ENCODE results near the gene ATP10B.

GRCh38 chr5:160792732-160793529, 59.1 kb downstream of the ATP10B start:
- TF ChIP-seq CTCF (IDR thresholded peaks at IDR 0.05): no peak
- TF ChIP-seq POLR2AphosphoS5 (IDR thresholded peaks at IDR 0.05): no peak

Measured in transverse colon (tissue), 4 donors.